HEK293 (cell line): ENCODE measurements around the gene PTCHD4.

Experiments
- CTCF ChIA-PET: fragments of 350-600 bp; formaldehyde crosslinking; extraction: SDS; loops from one replicate; lab custom pipeline; 2021; ENCODE audit warnings: antibody characterized with exemption; lab: Yijun Ruan, JAX
- POLR2A ChIA-PET: fragments of 300-600 bp; formaldehyde crosslinking; extraction: SDS; loops from one replicate; lab custom pipeline; 2020; ENCODE audit warnings: antibody characterized with exemption, inconsistent platforms; lab: Yijun Ruan, JAX
- H3K27ac ChIP-seq: fragments of 200-500 bp; sonication (Bioruptor generic); 2 replicates; pipeline ENCODE4 v1.5.1; 2014; ENCODE audit warnings: low read depth, low read length, control low read depth, inconsistent platforms; ENCODE audit errors: extremely low read depth
- H3K36me3 ChIP-seq, 2 experiments: fragments of 200-500 bp in 1 of 2; sonication (Bioruptor generic) in 1 of 2; 1 replicate in 1 of 2; 2 replicates in 1 of 2; pipeline ENCODE4 v1.5.1; 2014 to 2017; ENCODE audit warnings: inconsistent platforms in 2 of 2, low read length in 2 of 2; ENCODE audit not compliant: control insufficient read depth in 2 of 2, insufficient read depth in 1 of 2
- H3K4me1 ChIP-seq: fragments of 200-500 bp; sonication (Bioruptor generic); 2 replicates; pipeline ENCODE4 v1.5.1; 2014; ENCODE audit warnings: mild to moderate bottlenecking, low read length, inconsistent platforms; ENCODE audit not compliant: control insufficient read depth, insufficient read depth
- H3K4me3 ChIP-seq: 2 replicates; pipeline ENCODE4 v1.5.1; 2011; ENCODE audit warnings: low read depth, mild to moderate bottlenecking, control low read depth, low read length, moderate library complexity
- H3K9me3 ChIP-seq: fragments of 200-500 bp; sonication (Bioruptor generic); 2 replicates; pipeline ENCODE4 v1.5.1; 2014; ENCODE audit warnings: low read depth, low read length, inconsistent platforms; ENCODE audit not compliant: control insufficient read depth, insufficient read depth
- RBAK ChIP-seq: fragments of 450-650 bp; formaldehyde crosslinking; IDR thresholded peaks from 2 replicates; pipeline ENCODE4 v1.5.1; 2016; ENCODE audit warnings: missing biosample characterization, missing genetic modification characterization
- SALL2 ChIP-seq: fragments of 450-650 bp; formaldehyde crosslinking; IDR thresholded peaks from 2 replicates; pipeline ENCODE4 v1.5.0; 2017; ENCODE audit warnings: missing biosample characterization, mild to moderate bottlenecking, missing genetic modification characterization, borderline replicate concordance
- TCF7L2 ChIP-seq: IDR thresholded peaks from 2 replicates; pipeline ENCODE4 v1.6.1; 2011; ENCODE audit warnings: low read depth, mild to moderate bottlenecking, inconsistent platforms, low read length, moderate library complexity, borderline replicate concordance
- ZFHX2 ChIP-seq: fragments of 450-650 bp; formaldehyde crosslinking; conservative IDR thresholded peaks from 2 replicates; pipeline ENCODE4 v1.5.1; 2016; ENCODE audit warnings: missing biosample characterization, missing genetic modification characterization
- ZFP37 ChIP-seq: fragments of 450-650 bp; formaldehyde crosslinking; IDR thresholded peaks from 2 replicates; pipeline ENCODE4 v1.5.1; 2016; ENCODE audit warnings: missing biosample characterization, missing genetic modification characterization
- ZNF175 ChIP-seq: fragments of 450-650 bp; formaldehyde crosslinking; IDR thresholded peaks from 2 replicates; pipeline ENCODE4 v1.5.1; 2016; ENCODE audit warnings: missing biosample characterization, missing genetic modification characterization
- ZNF2 ChIP-seq: fragments of 450-650 bp; formaldehyde crosslinking; IDR thresholded peaks from 2 replicates; pipeline ENCODE4 v1.5.1; 2016; ENCODE audit warnings: missing biosample characterization, missing genetic modification characterization
- ZNF266 ChIP-seq: fragments of 450-650 bp; formaldehyde crosslinking; IDR thresholded peaks from 2 replicates; pipeline ENCODE4 v1.5.1; 2016; ENCODE audit warnings: missing biosample characterization, missing genetic modification characterization, low read depth
- ZNF521 ChIP-seq: fragments of 450-650 bp; formaldehyde crosslinking; IDR thresholded peaks from 2 replicates; pipeline ENCODE4 v1.5.1; 2017; ENCODE audit warnings: missing biosample characterization, mild to moderate bottlenecking, missing genetic modification characterization
- ZNF558 ChIP-seq: fragments of 450-650 bp; formaldehyde crosslinking; IDR thresholded peaks from 2 replicates; pipeline ENCODE4 v1.5.1; 2016; ENCODE audit warnings: missing biosample characterization, missing genetic modification characterization
- ZNF623 ChIP-seq: fragments of 450-650 bp; formaldehyde crosslinking; IDR thresholded peaks from 2 replicates; pipeline ENCODE4 v1.5.1; 2016; ENCODE audit warnings: missing biosample characterization, missing genetic modification characterization
- ZNF677 ChIP-seq: fragments of 450-650 bp; IDR thresholded peaks from 2 replicates; pipeline ENCODE4 v1.5.0; 2018; ENCODE audit warnings: missing biosample characterization, mild to moderate bottlenecking, missing genetic modification characterization, moderate library complexity
- ZNF843 ChIP-seq: fragments of 450-650 bp; formaldehyde crosslinking; IDR thresholded peaks from 2 replicates; pipeline ENCODE4 v1.5.1; 2016; ENCODE audit warnings: missing biosample characterization, missing genetic modification characterization
- TF ChIP-seq, protein P1 (sequence below): fragments of 450-650 bp; formaldehyde crosslinking; IDR thresholded peaks from 2 replicates; pipeline ENCODE4 v1.5.1; 2016; ENCODE audit warnings: missing biosample characterization, missing genetic modification characterization
- TF ChIP-seq, protein P2 (sequence below): fragments of 450-650 bp; formaldehyde crosslinking; IDR thresholded peaks from 2 replicates; pipeline ENCODE4 v1.5.1; 2016; ENCODE audit warnings: missing biosample characterization, missing genetic modification characterization, borderline replicate concordance
- TF ChIP-seq, protein P3 (sequence below): fragments of 450-650 bp; formaldehyde crosslinking; IDR thresholded peaks from 2 replicates; pipeline ENCODE4; 2016; ENCODE audit warnings: missing biosample characterization, missing genetic modification characterization
- TF ChIP-seq, protein P4 (sequence below): fragments of 450-650 bp; formaldehyde crosslinking; IDR thresholded peaks from 2 replicates; pipeline ENCODE4 v1.5.1; 2016; ENCODE audit warnings: missing biosample characterization, missing genetic modification characterization, borderline replicate concordance
- TF ChIP-seq, protein P5 (sequence below): fragments of 450-650 bp; formaldehyde crosslinking; IDR thresholded peaks from 2 replicates; pipeline ENCODE4 v1.5.1; 2016; ENCODE audit warnings: missing biosample characterization, missing genetic modification characterization

PTCHD4 gene

DNA sequence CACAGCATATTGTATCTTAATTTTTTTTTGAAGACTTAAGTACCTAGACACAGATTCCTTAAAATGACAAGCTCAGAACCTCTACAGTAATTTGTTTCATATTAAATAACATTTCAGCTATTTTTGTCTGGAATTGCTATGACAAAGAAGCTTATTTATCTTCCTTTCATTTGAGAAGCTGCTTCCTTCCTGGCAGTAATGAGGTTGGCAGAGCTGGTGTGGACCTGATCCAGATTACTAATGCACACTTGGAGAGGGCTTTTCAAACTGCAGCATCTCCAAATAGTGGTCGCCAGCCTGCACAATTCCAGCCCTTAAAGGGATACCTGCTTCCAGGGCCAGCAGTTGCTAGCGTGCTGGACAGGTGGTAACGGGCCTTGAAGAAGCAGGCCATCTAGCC, 12.1 kb downstream of the PTCHD4 start:
- POLR2A ChIA-PET: no interaction called here

DNA sequence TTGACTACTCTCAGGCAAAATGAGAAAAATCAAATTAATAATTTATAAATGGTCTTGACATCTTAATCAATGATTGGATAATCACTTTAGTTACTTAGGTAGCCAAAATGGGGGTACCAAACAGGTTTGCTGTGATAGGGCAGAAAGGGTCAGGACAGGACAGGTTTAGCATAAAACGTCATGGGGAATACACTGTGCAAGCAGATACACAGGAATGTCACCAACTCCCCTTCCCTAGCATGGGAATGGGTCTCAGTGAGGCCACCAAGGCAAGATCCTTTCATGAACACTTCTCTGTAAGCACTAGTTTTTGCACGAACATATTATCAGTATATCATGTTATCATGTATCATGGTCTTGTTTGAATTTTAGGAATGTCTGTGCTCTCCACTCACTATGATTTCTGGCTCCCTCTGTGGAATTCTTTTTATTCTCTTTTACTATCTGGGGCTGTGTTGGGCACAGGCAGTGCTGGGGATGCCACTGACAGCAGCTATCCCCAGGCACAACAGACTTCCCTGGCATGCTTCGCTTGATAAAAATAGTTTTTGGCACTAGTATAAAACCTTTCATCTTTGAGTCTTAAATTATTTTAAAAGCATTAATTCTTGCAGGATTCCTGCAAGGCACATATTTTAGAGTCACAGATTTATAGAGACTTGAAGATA, 18.3 kb downstream of the PTCHD4 start:
- no peaks in the 10 kb centered on the region for H3K9me3 ChIP-seq
- H3K4me3 ChIP-seq: no peak overlapping the region
- H3K36me3 ChIP-seq: peaks cover 0 to 8% of the 10 kb centered on the region in 2 experiments; a peak in 1 of 3 replicates
- CTCF ChIA-PET: no interaction called here
- no peaks in the 10 kb centered on the region for H3K4me1 ChIP-seq
- POLR2A ChIA-PET: no interaction called here
- no peak for TF ChIP-seq ZNF623
- H3K27ac ChIP-seq: no peak overlapping the region

More for the DNA sequence above, 12.1 kb downstream of the PTCHD4 start:
- CTCF ChIA-PET: no interaction called here
- TF ChIP-seq, protein P1, sequence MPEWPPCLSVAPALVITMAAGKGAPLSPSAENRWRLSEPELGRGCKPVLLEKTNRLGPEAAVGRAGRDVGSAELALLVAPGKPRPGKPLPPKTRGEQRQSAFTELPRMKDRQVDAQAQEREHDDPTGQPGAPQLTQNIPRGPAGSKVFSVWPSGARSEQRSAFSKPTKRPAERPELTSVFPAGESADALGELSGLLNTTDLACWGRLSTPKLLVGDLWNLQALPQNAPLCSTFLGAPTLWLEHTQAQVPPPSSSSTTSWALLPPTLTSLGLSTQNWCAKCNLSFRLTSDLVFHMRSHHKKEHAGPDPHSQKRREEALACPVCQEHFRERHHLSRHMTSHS (tag by site-specific recombination): no peak
- TF ChIP-seq ZFP37 (tag by site-specific recombination) (no peak), TCF7L2 (no peak), ZNF175 (no peak), ZFHX2 (tag by site-specific recombination) (no peak), ZNF2 (no peak), RBAK (tag by site-specific recombination) (no peak), ZNF266 (tag by site-specific recombination) (no peak), ZNF843 (no peak), ZNF677 (tag by site-specific recombination) (no peak)
- TF ChIP-seq, protein P2, sequence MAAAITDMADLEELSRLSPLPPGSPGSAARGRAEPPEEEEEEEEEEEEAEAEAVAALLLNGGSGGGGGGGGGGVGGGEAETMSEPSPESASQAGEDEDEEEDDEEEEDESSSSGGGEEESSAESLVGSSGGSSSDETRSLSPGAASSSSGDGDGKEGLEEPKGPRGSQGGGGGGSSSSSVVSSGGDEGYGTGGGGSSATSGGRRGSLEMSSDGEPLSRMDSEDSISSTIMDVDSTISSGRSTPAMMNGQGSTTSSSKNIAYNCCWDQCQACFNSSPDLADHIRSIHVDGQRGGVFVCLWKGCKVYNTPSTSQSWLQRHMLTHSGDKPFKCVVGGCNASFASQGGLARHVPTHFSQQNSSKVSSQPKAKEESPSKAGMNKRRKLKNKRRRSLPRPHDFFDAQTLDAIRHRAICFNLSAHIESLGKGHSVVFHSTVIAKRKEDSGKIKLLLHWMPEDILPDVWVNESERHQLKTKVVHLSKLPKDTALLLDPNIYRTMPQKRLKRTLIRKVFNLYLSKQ: no peak
- TF ChIP-seq, protein P3, sequence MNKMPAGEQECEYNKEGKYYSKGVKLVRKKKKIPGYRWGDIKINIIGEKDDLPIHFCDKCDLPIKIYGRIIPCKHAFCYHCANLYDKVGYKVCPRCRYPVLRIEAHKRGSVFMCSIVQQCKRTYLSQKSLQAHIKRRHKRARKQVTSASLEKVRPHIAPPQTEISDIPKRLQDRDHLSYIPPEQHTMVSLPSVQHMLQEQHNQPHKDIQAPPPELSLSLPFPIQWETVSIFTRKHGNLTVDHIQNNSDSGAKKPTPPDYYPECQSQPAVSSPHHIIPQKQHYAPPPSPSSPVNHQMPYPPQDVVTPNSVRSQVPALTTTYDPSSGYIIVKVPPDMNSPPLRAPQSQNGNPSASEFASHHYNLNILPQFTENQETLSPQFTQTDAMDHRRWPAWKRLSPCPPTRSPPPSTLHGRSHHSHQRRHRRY (tag by site-specific recombination): no peak
- Histone ChIP-seq H3K9me3 (no peaks in the 10 kb centered on the region), H3K36me3 (peaks cover 0 to 12% of the 10 kb centered on the region in 2 experiments; a peak in 1 of 3 replicates), H3K27ac (no peak overlapping the region), H3K4me1 (no peaks in the 10 kb centered on the region), H3K4me3 (no peak overlapping the region)

DNA sequence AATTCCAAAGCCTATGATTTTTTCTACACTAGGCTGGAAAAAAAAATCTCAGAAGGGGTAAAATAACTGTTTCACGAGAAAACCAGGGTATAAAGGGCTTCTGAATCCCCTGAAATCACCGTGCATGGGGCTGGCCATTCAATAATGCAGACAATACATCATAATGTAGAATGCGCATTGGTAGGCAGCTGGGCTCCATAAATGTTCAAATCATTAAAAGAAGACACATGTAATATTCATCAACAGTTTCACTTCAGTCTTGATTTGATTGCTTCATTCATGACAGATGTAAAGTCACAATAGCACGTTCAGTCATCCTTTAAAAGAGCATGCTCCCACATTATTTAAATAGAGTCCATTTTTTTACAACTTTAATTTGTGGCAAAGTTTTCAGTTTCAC, 20.5 kb downstream of the PTCHD4 start:
- no peaks in the 10 kb centered on the region for H3K9me3 ChIP-seq
- H3K4me3 ChIP-seq: no peak overlapping the region
- H3K27ac ChIP-seq: no peak overlapping the region
- ChIA-PET CTCF (no interaction called here), POLR2A (interaction anchor here (0.9 kb wide), 1 partner anchor 21 kb away, joined by 3 read pairs; no protein-coding TSS in a partner anchor)
- H3K4me1 ChIP-seq: no peaks in the 10 kb centered on the region
- peaks cover 0 to 10% of the 10 kb centered on the region in 2 experiments; a peak in 1 of 3 replicates for H3K36me3 ChIP-seq
- TF ChIP-seq, protein P2: no peak
- TF ChIP-seq, protein P4, sequence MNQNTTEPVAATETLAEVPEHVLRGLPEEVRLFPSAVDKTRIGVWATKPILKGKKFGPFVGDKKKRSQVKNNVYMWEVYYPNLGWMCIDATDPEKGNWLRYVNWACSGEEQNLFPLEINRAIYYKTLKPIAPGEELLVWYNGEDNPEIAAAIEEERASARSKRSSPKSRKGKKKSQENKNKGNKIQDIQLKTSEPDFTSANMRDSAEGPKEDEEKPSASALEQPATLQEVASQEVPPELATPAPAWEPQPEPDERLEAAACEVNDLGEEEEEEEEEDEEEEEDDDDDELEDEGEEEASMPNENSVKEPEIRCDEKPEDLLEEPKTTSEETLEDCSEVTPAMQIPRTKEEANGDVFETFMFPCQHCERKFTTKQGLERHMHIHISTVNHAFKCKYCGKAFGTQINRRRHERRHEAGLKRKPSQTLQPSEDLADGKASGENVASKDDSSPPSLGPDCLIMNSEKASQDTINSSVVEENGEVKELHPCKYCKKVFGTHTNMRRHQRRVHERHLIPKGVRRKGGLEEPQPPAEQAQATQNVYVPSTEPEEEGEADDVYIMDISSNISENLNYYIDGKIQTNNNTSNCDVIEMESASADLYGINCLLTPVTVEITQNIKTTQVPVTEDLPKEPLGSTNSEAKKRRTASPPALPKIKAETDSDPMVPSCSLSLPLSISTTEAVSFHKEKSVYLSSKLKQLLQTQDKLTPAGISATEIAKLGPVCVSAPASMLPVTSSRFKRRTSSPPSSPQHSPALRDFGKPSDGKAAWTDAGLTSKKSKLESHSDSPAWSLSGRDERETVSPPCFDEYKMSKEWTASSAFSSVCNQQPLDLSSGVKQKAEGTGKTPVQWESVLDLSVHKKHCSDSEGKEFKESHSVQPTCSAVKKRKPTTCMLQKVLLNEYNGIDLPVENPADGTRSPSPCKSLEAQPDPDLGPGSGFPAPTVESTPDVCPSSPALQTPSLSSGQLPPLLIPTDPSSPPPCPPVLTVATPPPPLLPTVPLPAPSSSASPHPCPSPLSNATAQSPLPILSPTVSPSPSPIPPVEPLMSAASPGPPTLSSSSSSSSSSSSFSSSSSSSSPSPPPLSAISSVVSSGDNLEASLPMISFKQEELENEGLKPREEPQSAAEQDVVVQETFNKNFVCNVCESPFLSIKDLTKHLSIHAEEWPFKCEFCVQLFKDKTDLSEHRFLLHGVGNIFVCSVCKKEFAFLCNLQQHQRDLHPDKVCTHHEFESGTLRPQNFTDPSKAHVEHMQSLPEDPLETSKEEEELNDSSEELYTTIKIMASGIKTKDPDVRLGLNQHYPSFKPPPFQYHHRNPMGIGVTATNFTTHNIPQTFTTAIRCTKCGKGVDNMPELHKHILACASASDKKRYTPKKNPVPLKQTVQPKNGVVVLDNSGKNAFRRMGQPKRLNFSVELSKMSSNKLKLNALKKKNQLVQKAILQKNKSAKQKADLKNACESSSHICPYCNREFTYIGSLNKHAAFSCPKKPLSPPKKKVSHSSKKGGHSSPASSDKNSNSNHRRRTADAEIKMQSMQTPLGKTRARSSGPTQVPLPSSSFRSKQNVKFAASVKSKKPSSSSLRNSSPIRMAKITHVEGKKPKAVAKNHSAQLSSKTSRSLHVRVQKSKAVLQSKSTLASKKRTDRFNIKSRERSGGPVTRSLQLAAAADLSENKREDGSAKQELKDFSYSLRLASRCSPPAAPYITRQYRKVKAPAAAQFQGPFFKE: no peak
- no peak for TF ChIP-seq SALL2 (tag by site-specific recombination)
- TF ChIP-seq ZNF558 (tag by site-specific recombination): no peak
- TF ChIP-seq ZNF521 (tag by site-specific recombination): no peak
- TF ChIP-seq, protein P1 (tag by site-specific recombination): no peak
- TF ChIP-seq, protein P5, sequence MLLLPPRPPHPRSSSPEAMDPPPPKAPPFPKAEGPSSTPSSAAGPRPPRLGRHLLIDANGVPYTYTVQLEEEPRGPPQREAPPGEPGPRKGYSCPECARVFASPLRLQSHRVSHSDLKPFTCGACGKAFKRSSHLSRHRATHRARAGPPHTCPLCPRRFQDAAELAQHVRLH: no peak
